HepG2 (cell line): ENCODE results near the gene DGCR8. TPM values are rescaled to one million over a fixed set of nuclear protein-coding genes. Genes with fewer than 3 reads are reported as not detected.
A peak's percentile ranks its signal among the peaks of the same experiment; 100 is the strongest.

Experiments used
- ARNT2 ChIP-seq: sonication (generic); formaldehyde crosslinking; IDR thresholded peaks from 2 replicates; pipeline ENCODE4 v1.8.0; 2022; ENCODE audit warnings: mild to moderate bottlenecking, low read depth, missing genetic modification reagents, moderate library complexity
- FOSL2 ChIP-seq: sonication (generic); formaldehyde crosslinking; IDR thresholded peaks from 2 replicates; pipeline ENCODE4 v1.4.0; 2020; ENCODE audit warnings: missing genetic modification reagents
- KAT2B ChIP-seq: fragments of 150-350 bp; IDR thresholded peaks from 2 replicates; pipeline ENCODE4 v1.6.1; 2014; ENCODE audit warnings: low read depth, low read length, borderline replicate concordance
- KLF16 ChIP-seq, 2 experiments: sonication (generic) in 1 of 2; formaldehyde crosslinking in 1 of 2; IDR thresholded peaks; 2 replicates each; pipeline versions ENCODE4 v1.6.1 to v1.8.0; 2016 to 2023; ENCODE audit warnings: missing genetic modification reagents in 2 of 2, missing compliant biosample characterization in 1 of 2
- PATZ1 ChIP-seq: sonication (generic); formaldehyde crosslinking; IDR thresholded peaks from 2 replicates; pipeline ENCODE4 v1.4.0; 2020; ENCODE audit warnings: missing genetic modification reagents
- RORA ChIP-seq: sonication (generic); formaldehyde crosslinking; IDR thresholded peaks from 2 replicates; pipeline ENCODE4 v1.5.0; 2020; ENCODE audit warnings: mild to moderate bottlenecking, missing genetic modification reagents, moderate library complexity
- SSRP1 ChIP-seq: IDR thresholded peaks from 2 replicates; pipeline ENCODE4 v1.6.1; 2016; ENCODE audit warnings: control low read depth
- TBP ChIP-seq: sonication (generic); formaldehyde crosslinking; IDR thresholded peaks from 2 replicates; pipeline ENCODE4 v1.5.0; 2020; ENCODE audit warnings: missing genetic modification reagents
- TFDP2 ChIP-seq: sonication (generic); formaldehyde crosslinking; IDR thresholded peaks from 2 replicates; pipeline ENCODE4 v1.4.0; 2020; ENCODE audit warnings: missing genetic modification reagents
- ZBTB40 ChIP-seq, 2 experiments: fragments of 450-650 bp in 1 of 2; sonication (generic) in 1 of 2; formaldehyde crosslinking in 1 of 2; IDR thresholded peaks; 2 replicates each; pipeline versions ENCODE4 v1.6.1 to v1.8.0; 2016 to 2022; ENCODE audit warnings: antibody characterized with exemption in 1 of 2, mild to moderate bottlenecking in 1 of 2, missing genetic modification reagents in 1 of 2
- ZNF10 ChIP-seq: sonication (generic); formaldehyde crosslinking; IDR thresholded peaks from 2 replicates; pipeline ENCODE4 v1.4.0; 2020; ENCODE audit warnings: mild to moderate bottlenecking, low read depth, missing genetic modification reagents, borderline replicate concordance
- ZNF549 ChIP-seq: sonication (generic); formaldehyde crosslinking; IDR thresholded peaks from 2 replicates; pipeline ENCODE4 v1.5.0; 2020; ENCODE audit warnings: missing genetic modification reagents
- ZSCAN22 ChIP-seq: sonication (generic); formaldehyde crosslinking; IDR thresholded peaks from 2 replicates; pipeline ENCODE4 v1.4.0; 2020; ENCODE audit warnings: mild to moderate bottlenecking, missing genetic modification reagents
- polyA plus RNA-seq, 8 experiments: library from polyadenylated mRNA; depleted of rRNA in 3 of 8; stranded (reverse) in 7 of 8; unstranded in 1 of 8; fragments of >200 nt; fragmentation: Illumina TruSeq in 4 of 8; extraction: Trizol in 4 of 8; gene quantifications; 2 replicates each; pipeline versions ENCODE4 v1.2.1 to v1.2.3, GENCODE V29; 2011 to 2016; ENCODE audit warnings: low read depth in 4 of 8, missing spikeins in 1 of 8, mixed read lengths in 1 of 8; ENCODE audit not compliant: insufficient read depth in 1 of 8
- total RNA-seq, 5 experiments: library from RNA; depleted of rRNA; stranded (reverse); fragments of >200 nt; fragmentation: Illumina TruSeq; extraction: Trizol; gene quantifications; 2 replicates each; pipeline ENCODE4 v1.2.3, GENCODE V29; 2016; ENCODE audit warnings: low read depth in 1 of 5
- TF ChIP-seq, protein P1 (sequence below): sonication (generic); formaldehyde crosslinking; conservative IDR thresholded peaks from 2 replicates; pipeline ENCODE4 v1.8.1; 2023; ENCODE audit warnings: missing genetic modification reagents

The DGCR8 gene
- total and polyA plus RNA-seq, 2 of the 13 experiments (the other 11 are each of a cell fraction or from before 2014, with no cell fraction given), result 10.2 to 23.2 TPM

DNA sequence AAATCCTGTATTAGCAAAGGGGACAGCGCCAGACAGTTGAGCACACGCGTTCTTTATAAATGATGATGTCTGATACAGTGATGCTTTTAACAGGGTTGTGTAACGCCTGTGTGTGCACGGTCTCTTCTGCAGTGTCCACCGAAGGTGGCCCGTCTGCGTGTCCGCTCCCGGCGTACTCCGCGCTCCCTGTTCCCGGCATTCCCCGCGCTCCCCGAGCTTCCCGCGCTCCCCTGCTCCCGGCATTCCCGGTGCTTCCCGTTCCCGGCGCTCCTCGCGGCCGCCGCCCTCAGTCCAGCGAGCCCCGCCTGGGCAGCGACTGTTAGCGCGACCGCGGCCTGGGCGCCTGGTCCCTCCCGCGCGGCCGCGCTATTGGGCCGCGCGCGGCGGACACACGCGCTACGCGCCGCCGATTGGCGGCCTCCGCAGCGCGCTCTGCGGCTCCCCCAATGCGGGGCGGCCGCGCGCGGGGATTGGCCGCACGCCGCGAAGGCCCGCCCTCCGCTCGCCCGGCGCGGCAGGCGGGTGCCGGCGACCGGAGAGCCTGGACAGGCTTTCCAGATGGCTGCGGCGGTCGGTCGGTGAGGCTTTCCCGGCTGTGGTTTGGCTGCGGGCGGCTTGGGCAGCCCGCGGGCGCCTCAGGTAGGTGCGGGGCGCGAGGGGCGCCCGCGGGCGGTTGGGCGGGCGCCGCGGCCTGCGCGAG, at the start of gene DGCR8 (continued):
- no peak for TF ChIP-seq ZBTB40 (IDR thresholded peaks at IDR 0.05)
- TF ChIP-seq ZBTB40 (CRISPR knock-in tag; IDR thresholded peaks at IDR 0.05), result peak; percentile 97
- no peak for TF ChIP-seq RORA (CRISPR knock-in tag)
- TF ChIP-seq PATZ1 (CRISPR knock-in tag), result peak; percentile 70
- TF ChIP-seq ZNF549 (CRISPR knock-in tag), result no peak
- TF ChIP-seq TBP, result peak; percentile 95; the same call in 1 of the 2 replicates
- TF ChIP-seq, protein P1, sequence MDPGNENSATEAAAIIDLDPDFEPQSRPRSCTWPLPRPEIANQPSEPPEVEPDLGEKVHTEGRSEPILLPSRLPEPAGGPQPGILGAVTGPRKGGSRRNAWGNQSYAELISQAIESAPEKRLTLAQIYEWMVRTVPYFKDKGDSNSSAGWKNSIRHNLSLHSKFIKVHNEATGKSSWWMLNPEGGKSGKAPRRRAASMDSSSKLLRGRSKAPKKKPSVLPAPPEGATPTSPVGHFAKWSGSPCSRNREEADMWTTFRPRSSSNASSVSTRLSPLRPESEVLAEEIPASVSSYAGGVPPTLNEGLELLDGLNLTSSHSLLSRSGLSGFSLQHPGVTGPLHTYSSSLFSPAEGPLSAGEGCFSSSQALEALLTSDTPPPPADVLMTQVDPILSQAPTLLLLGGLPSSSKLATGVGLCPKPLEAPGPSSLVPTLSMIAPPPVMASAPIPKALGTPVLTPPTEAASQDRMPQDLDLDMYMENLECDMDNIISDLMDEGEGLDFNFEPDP (CRISPR knock-in tag), result no peak
- TF ChIP-seq KAT2B, result no peak
- TF ChIP-seq KLF16 (CRISPR knock-in tag; IDR thresholded peaks at IDR 0.05), result peak in 1 of 2 experiments; percentile 89; a peak in 2 of 4 replicates
- TF ChIP-seq SSRP1 (CRISPR knock-in tag), result no peak
- peak; percentile 53 for TF ChIP-seq FOSL2 (CRISPR knock-in tag)
- no peak for TF ChIP-seq ZNF10 (CRISPR knock-in tag)
- peak; percentile 93 for TF ChIP-seq ARNT2 (CRISPR knock-in tag)
- peak; percentile 99 for TF ChIP-seq TFDP2 (CRISPR knock-in tag)
- peak; percentile 93 for TF ChIP-seq ZSCAN22 (CRISPR knock-in tag)
